MM.1S (cell line): ENCODE measurements around the gene ADGRV1.

Source experiments
- CTCF ChIP-seq: fragments of 300-600 bp; sonication (generic); IDR thresholded peaks from 2 replicates; pipeline ENCODE4 v1.5.1; 2016; ENCODE audit warnings: antibody characterized with exemption, low read length, mixed read lengths
- EZH2 ChIP-seq: fragments of 300-600 bp; sonication (generic); optimal IDR thresholded peaks from 2 replicates; pipeline ENCODE3; 2017; ENCODE audit warnings: low read depth, mild to moderate bottlenecking, antibody characterized with exemption, low read length, mixed read lengths

- no peak for TF ChIP-seq EZH2
- no peak for TF ChIP-seq CTCF
These were observed 585.2 kb downstream of the ADGRV1 start for GRCh38 chr5:91143840-91144239.
